Psoas muscle (tissue), 8 donors: Measurements from ENCODE around the gene KCNC3. TPM values are rescaled to one million over a fixed set of nuclear protein-coding genes. Genes with fewer than 3 reads are reported as not detected.
A peak's percentile ranks its signal among the peaks of the same experiment; 100 is the strongest.

Experiments
- ATAC-seq, 4 donors: fragments of 200-7000 bp; cut with Tn5 transposase; one replicate each; pipeline ENCODE4 v1.9.1; 2020; ENCODE audit warnings: moderate library complexity in 3 of 4, mild to moderate bottlenecking in 2 of 4
- DNase-seq, 2 donors: peaks; one replicate each; pipeline ENCODE4 v3.0.0-alpha.2; 2020
- H3K27ac ChIP-seq: fragments of 200-600 bp; one replicate; pipeline ENCODE4 v1.8.0; 2022
- H3K27me3 ChIP-seq, 3 donors: fragments of 200-600 bp in 1 of 3; one replicate each; pipeline versions ENCODE4 v1.6.1 to v1.8.0; 2013 to 2022; ENCODE audit warnings: low read length in 2 of 3, mild to moderate bottlenecking in 2 of 3, moderate library complexity in 1 of 3; ENCODE audit not compliant: insufficient read depth in 3 of 3
- H3K36me3 ChIP-seq, 2 donors: fragments of 200-600 bp in 1 of 2; one replicate each; pipeline versions ENCODE4 v1.6.1 to v1.8.0; 2013 to 2022; ENCODE audit warnings: low read depth in 1 of 2, mild to moderate bottlenecking in 1 of 2, moderate library complexity in 1 of 2; ENCODE audit not compliant: insufficient read depth in 1 of 2
- H3K4me1 ChIP-seq: fragments of 200-600 bp; one replicate; pipeline ENCODE4 v1.8.0; 2022
- H3K4me3 ChIP-seq: fragments of 200-600 bp; one replicate; pipeline ENCODE4 v1.8.0; 2022; ENCODE audit warnings: mild to moderate bottlenecking
- H3K9me3 ChIP-seq: fragments of 200-600 bp; one replicate; pipeline ENCODE4 v1.8.0; 2022
- CTCF ChIP-seq: fragments of 200-600 bp; IDR thresholded peaks from one replicate; pipeline ENCODE4 v1.8.0; 2022; ENCODE audit warnings: antibody characterized with exemption
- WGBS, 3 donors: extraction: QIAGEN DNeasy Blood & Tissue Kit; methylation state at CpG; one replicate each; pipeline versions ENCODE4 v1.1.6 to v1.1.7; 2013; 5-methylcytosine and 5-hydroxymethylcytosine counted together
- intact Hi-C, 2 donors: fragments of 100-400 bp; cut with DNase I; formaldehyde crosslinking; loops; one replicate each; pipeline versions ENCODE4 v1.11.0 to v1.14.2; 2022
- polyA plus RNA-seq, 3 donors: library from polyadenylated mRNA; stranded (reverse); fragments of 200-250 nt; gene quantifications; one replicate each; pipeline ENCODE4 v1.2.3, GENCODE V29; 2013
- total RNA-seq, 4 donors: library from RNA; stranded (reverse); fragmentation: NEBNext Ultra II Directional in 2 of 4; extraction: Animal tissue kit (Norgen Biotek cat#: 25700) in 2 of 4; gene quantifications; one replicate each; pipeline versions ENCODE4 v1.2.1 to v1.2.4, GENCODE V29; 2021 to 2023
- donor health status: healthy with polysubstance abuse.
- donor health status: DM: no; HTN: no; CAD: no; lungs with moderate emphysema.
- donor health status: Bipolar disorder and iron deficiency.
- donor health status: healthy.
- donor health status: DM: yes; HTN: yes; CAD: no.
- donor health status: DM: no; HTN: no; CAD: no.
- donor health status: DM: no; HTN: no; CAD: no.
- donor health status: DM: yes; HTN: yes; CAD: no.

KCNC3 gene
- total and polyA plus RNA-seq, 7 donors: 0.10 to 2.4 (median 1.0) TPM

DNA sequence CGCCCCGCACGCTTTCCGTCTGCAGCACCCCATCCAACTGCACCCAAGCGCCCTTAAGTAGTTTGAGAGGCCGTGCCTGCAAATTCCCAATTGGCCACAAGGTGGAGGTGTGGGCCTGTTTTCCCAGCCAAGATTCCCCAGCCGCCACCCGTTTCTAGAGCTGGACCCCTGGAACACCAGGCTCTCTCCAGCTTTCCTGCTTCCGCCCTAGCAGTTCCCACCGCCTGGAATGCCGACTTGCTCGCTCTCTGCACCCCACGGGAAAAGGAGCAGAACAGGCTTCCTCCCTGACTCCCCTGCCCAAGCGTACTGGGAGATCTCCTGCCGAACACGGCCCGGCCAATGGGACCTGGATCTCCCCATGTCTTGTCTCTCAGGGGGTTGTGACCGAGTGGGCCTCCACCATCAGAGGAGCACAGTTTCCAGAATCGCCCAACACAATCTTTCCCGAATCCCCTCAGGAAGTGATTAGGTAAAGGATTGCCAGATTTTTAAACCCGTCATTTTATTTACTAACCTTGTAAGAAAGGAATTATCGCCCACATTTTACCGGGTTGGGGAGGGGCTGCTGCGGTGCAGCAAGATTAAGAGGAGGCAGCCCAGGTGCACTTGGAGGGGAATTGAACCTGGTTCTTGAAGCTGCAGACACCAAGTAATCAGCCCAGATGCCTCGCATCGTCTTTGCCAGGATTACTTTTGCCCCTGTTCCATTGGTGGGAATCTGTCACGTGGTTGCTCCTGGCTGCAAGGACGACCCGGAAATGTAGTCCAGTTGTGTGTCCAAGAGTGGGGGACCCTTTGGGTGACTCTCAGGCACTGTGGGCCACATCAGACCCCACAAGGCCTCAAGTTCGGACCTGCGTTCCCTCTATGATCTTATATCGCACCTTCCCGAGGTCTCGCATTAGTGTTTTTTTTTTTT is 39.7 kb upstream of the KCNC3 start:
- Histone ChIP-seq H3K27ac (peak overlapping the region; percentile 39), H3K4me3 (peak overlapping the region; percentile 79), H3K9me3 (no peaks in the 10 kb centered on the region), H3K36me3 (no peaks in the 10 kb centered on the region), H3K4me1 (peaks cover 8% of the 10 kb centered on the region), H3K27me3 (no peaks in the 10 kb centered on the region)
- peak; percentile 81 to 86 for DNase-seq
- WGBS, 3 donors: 6 to 10% (median 7%) methylated on average over 34 of the region's 34 CpGs
- intact Hi-C loops: loop anchor here (2.0 to 10.0 kb wide), 6 partner anchors 44 to 413 kb away; partner anchors contain the start of genes EMC10 (in 1 of the 2) and GARIN5A (in 1 of the 2)
- peak; percentile 86 for TF ChIP-seq CTCF
- ATAC-seq: peak; percentile 89 to 97 (median 94)

DNA sequence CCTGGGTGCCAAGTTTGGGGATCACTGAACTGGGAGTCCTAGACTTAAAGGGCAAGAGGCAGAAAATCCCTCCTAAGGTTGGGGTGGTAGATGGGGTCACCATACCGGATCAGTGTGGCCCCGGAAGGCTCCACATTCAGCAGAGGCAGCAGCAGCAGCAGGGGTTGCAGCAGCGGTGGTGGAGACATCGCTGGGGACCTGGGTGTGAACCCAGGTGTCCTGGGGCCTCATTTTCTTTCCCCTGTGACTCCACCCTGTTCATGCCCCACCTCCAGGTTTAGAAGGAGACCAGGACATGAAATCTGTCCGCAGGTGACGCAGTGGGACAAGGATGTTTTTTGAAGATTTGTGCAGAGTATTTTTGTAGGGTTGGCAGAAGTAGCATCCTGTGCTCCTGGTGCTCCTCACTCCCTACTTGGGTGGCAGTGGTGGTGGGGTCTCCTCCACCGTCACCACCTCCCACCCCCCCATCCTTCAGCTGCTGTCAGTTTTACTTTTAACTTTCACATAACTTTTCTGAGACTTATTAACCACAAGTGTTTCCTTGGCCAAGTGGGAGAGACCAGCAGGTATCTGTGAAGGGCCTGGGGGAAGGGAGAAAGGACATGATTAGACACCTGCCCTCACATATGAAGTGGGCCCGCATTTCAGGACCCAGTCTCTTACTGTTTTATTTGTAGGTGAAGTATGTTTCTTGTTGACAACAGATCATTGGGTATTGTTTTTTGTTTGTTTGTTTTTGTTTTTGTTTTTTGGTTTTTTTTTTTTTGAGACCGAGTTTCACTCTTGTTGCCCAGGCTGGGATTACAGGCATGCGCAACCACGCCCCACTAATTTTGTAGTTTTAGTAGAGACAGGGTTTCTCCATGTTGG is 36.5 kb upstream of the KCNC3 start, which contains the start of gene NAPSA:
Gene NAPSA, minus strand, starts transcription at position 206 of the 873 bp plus-strand sequence. Its CDS starts 18 bp downstream, at position 188.
- Histone ChIP-seq H3K27ac (no peak within 1 kb of the TSS), H3K36me3 (no peaks in the 10 kb centered on the region), H3K4me3 (no peak within 1 kb of the TSS), H3K4me1 (no peaks in the 10 kb centered on the region), H3K27me3 (no peaks in the 10 kb centered on the region), H3K9me3 (no peaks in the 10 kb centered on the region)
- TF ChIP-seq CTCF: no peak
- 77 to 85% (median 80%) methylated on average over 11 of the region's 11 CpGs for WGBS, 3 donors
- ATAC-seq (no peak), DNase-seq (no peak)
- intact Hi-C loops: loop anchor here (5.0 to 10.0 kb wide), 5 partner anchors 97 to 417 kb away; partner anchors contain the start of genes EMC10 (in 1 of the 2) and GARIN5A (in 1 of the 2)

GRCh38 chr19:50362656-50363424 is 33.7 kb upstream of the KCNC3 start:
- ATAC-seq (no peak), DNase-seq (no peak)
- 55 to 65% (median 55%) methylated on average over 11 of the region's 11 CpGs for WGBS, 3 donors
- Histone ChIP-seq H3K36me3 (no peaks in the 10 kb centered on the region), H3K27ac (no peak overlapping the region), H3K9me3 (no peaks in the 10 kb centered on the region), H3K27me3 (no peaks in the 10 kb centered on the region), H3K4me1 (peaks cover 7% of the 10 kb centered on the region), H3K4me3 (no peak overlapping the region)
- intact Hi-C loops: loop anchor here in 1 of 2 donors (10.0 kb wide), 1 partner anchor 192 kb away; no protein-coding TSS in a partner anchor
- no peak for TF ChIP-seq CTCF

DNA sequence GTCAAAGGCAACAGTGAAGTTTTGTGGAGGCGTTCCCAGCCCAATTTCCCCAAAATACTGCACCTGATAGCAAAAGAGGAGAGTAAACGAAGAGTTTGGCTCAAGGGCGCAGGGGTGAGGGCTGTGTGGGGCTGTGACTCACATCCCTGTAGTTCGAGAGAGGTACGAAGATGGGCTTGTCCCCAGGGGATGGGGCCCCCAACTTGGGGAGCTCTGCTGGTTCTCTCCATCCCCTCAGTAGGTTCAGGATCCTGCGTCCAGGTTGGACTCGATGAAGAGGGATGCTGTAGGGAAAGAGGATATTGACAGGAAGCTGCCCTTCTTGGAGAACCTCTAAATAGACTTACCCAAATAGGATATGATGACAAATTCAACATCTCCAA is 32.8 kb upstream of the KCNC3 start:
- Histone ChIP-seq H3K27ac (no peak overlapping the region), H3K4me1 (peaks cover 7% of the 10 kb centered on the region), H3K4me3 (no peak overlapping the region), H3K27me3 (no peaks in the 10 kb centered on the region), H3K9me3 (no peaks in the 10 kb centered on the region), H3K36me3 (no peaks in the 10 kb centered on the region)
- TF ChIP-seq CTCF: no peak
- ATAC-seq (no peak), DNase-seq (no peak)
- intact Hi-C loops: loop anchor here in 1 of 2 donors (10.0 kb wide), 1 partner anchor 193 kb away; no protein-coding TSS in a partner anchor
- 80 to 87% (median 83%) methylated on average over 7 of the region's 7 CpGs for WGBS, 3 donors
